Activated CD4-positive, alpha-beta T cell treated with anti-CD3 and anti-CD28 coated beads, Interleukin-2, amount 10 ng/mL, durations not matched to agents 24 days and 14 days (primary cell): ENCODE data around the gene CABCOCO1. TPM values are rescaled to one million over a fixed set of nuclear protein-coding genes. Genes with fewer than 3 reads are reported as not detected.

ENCODE experiments used
- DNase-seq: peaks from one replicate; pipeline ENCODE4 v3.0.0; 2022
- H3K27ac Mint-ChIP-seq: one replicate; pipeline ENCODE4 v1.8.0; 2022; ENCODE audit warnings: mild to moderate bottlenecking, mixed read lengths
- H3K27me3 Mint-ChIP-seq: one replicate; pipeline ENCODE4 v1.8.0; 2022; ENCODE audit warnings: mixed read lengths
- H3K36me3 Mint-ChIP-seq: one replicate; pipeline ENCODE4 v1.8.0; 2022; ENCODE audit warnings: low read depth, mild to moderate bottlenecking, mixed read lengths
- H3K4me1 Mint-ChIP-seq: one replicate; pipeline ENCODE4 v1.8.0; 2021; ENCODE audit warnings: mixed read lengths
- H3K4me3 Mint-ChIP-seq: one replicate; pipeline ENCODE4 v1.8.0; 2022; ENCODE audit warnings: mild to moderate bottlenecking, moderate library complexity, mixed read lengths
- H3K9me3 Mint-ChIP-seq: one replicate; pipeline ENCODE4 v1.8.0; 2021; ENCODE audit warnings: mixed read lengths
- intact Hi-C: fragments of 100-400 bp; cut with micrococcal nuclease; formaldehyde crosslinking; loops from one replicate; pipeline ENCODE4 v1.15.1; 2023
- total RNA-seq: library from RNA; stranded (reverse); gene quantifications from 2 replicates; pipeline ENCODE4 v1.2.3, GENCODE V29; 2022

CABCOCO1 gene, protein sequence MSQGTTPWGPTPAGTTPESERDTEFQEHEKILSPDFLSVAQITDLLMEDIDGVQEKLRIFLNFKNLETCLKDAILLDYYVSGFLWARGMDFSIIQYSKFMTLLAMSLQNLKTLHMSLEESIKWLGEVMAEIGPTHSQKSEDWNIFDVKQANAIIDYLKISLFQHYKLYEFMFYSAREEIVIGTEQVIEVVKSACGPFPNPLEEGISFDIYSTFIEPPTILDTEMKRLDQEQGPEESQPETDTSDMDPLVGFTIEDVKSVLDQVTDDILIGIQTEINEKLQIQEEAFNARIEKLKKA
- not detected in 2 replicates for total RNA-seq

DNA sequence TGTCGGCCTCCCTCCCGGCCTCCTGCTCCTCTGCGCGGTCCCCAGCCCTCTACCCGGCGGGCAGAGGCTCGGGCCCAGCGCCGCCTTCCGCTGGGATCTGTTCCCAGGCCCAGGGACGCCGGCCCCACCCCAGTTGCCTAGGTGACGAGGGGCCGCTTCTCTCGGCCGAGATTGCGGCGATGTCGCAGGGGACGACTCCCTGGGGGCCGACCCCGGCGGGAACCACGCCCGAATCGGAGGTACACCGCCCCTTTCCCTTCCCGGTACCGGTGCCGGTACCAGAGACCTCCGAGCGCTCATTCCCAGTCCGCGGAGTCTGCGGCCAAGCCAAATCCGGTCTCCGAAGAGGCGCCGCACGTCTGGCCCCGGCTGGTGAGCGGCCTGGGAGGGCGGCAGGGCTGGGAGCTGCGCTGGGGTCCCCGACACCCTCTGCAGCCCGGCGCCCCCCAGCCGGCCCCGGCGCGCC lies at the start of gene CABCOCO1:
CABCOCO1 (plus strand) TSS at position 136 of the 466 bp plus-strand sequence; CDS start at position 180, 44 bp downstream.
- no peak within 1 kb of the TSS for H3K4me3 Mint-ChIP-seq
- intact Hi-C loops: no loop called here

DNA sequence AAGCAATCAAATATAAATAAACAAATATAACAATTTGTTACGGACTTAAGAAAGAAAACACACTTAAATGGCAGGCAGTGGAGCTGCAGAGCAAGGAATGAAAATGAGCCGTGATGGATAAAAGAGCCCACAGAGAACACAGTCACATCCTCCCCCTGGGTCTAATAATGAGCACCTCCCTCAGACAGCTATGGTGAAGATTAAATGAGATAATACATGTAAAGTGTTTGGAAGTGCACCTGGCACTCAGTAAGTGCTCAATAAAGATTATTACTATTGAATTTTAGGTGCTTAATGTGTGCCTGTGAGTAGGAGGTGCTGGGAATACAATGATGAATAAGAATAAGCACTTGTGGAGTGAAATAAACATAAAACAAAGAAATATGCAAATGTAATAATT lies 49.1 kb upstream of the CABCOCO1 start:
- Mint-ChIP-seq H3K36me3 (no peaks in the 10 kb centered on the region), H3K4me3 (no peak overlapping the region), H3K27ac (no peak overlapping the region), H3K9me3 (no peaks in the 10 kb centered on the region), H3K4me1 (no peaks in the 10 kb centered on the region), H3K27me3 (peaks cover 5% of the 10 kb centered on the region)
- DNase-seq: no peak
- intact Hi-C loops: no loop called here

More for the DNA sequence above, at the start of gene CABCOCO1:
- H3K27me3 Mint-ChIP-seq: peaks cover 42% of the 10 kb centered on the region
- no peaks in the 10 kb centered on the region for H3K9me3 Mint-ChIP-seq
- DNase-seq: no peak
- H3K27ac Mint-ChIP-seq: no peak within 1 kb of the TSS
- no peaks in the 10 kb centered on the region for H3K36me3 Mint-ChIP-seq
- no peaks in the 10 kb centered on the region for H3K4me1 Mint-ChIP-seq

DNA sequence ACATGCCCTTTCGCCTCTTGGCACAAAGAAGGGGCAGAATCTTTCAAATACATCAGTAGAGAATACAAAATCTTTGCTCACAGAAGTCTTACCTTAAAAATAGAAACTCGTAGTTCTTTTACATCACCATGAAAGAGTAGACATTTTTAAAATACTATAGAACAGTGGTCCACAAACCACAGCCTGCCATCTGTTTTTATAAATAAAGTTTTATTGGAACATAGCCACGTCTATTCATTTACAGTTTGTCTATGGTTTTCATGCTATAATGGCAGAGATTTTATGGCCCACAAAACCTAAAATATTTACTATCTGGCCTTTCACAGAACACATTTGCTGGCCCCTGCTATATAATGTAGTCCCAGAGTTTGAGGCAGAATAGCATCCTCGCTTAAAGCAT lies 46.1 kb upstream of the CABCOCO1 start:
- Mint-ChIP-seq H3K9me3 (no peaks in the 10 kb centered on the region), H3K27me3 (peaks cover 6% of the 10 kb centered on the region), H3K27ac (no peak overlapping the region), H3K4me3 (no peak overlapping the region), H3K36me3 (no peaks in the 10 kb centered on the region), H3K4me1 (no peaks in the 10 kb centered on the region)
- DNase-seq: no peak
- intact Hi-C loops: no loop called here

DNA sequence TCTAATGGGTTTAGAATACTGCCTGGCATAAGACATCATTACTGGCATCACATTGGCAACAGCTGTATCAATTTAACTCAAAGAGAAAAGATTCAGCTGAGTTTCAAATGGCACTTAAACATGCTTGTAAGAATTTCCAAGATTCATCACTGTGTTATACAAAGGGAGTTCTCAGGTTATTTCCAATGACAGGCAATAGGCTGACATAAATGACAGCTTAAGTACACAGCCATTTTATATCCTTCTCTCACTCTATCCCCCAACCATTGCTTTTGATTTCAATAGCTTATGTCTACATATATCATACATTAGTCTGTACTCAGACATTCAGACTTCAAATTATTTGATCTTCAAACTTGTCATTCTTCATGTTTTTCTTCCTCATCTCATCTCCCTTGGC lies 45.5 kb upstream of the CABCOCO1 start:
- Mint-ChIP-seq H3K27me3 (peaks cover 6% of the 10 kb centered on the region), H3K36me3 (no peaks in the 10 kb centered on the region), H3K4me3 (no peak overlapping the region), H3K4me1 (no peaks in the 10 kb centered on the region), H3K9me3 (no peaks in the 10 kb centered on the region), H3K27ac (no peak overlapping the region)
- no peak for DNase-seq
- intact Hi-C loops: no loop called here

DNA sequence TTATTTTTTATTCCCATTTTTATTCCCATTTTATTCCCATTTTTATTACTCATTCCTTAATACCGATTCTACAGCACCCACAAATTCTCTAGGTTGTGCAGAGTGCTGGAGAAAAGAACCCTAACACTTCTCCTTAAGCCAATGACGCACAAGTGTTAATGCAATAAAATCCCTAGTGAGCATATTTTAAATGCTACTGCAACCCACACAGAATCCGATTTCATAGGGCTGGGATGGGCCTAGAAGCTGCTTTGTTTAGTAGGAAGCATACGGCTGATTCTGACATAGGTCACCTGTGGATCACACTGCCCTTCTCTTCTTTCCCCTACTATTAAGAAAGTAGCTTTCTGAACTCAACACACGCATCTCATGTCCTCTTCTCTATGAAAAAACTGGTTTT lies 45.1 kb upstream of the CABCOCO1 start:
- H3K36me3 Mint-ChIP-seq: no peaks in the 10 kb centered on the region
- H3K27ac Mint-ChIP-seq: no peak overlapping the region
- intact Hi-C loops: no loop called here
- H3K9me3 Mint-ChIP-seq: no peaks in the 10 kb centered on the region
- peaks cover 7% of the 10 kb centered on the region for H3K27me3 Mint-ChIP-seq
- no peaks in the 10 kb centered on the region for H3K4me1 Mint-ChIP-seq
- no peak for DNase-seq
- H3K4me3 Mint-ChIP-seq: no peak overlapping the region

DNA sequence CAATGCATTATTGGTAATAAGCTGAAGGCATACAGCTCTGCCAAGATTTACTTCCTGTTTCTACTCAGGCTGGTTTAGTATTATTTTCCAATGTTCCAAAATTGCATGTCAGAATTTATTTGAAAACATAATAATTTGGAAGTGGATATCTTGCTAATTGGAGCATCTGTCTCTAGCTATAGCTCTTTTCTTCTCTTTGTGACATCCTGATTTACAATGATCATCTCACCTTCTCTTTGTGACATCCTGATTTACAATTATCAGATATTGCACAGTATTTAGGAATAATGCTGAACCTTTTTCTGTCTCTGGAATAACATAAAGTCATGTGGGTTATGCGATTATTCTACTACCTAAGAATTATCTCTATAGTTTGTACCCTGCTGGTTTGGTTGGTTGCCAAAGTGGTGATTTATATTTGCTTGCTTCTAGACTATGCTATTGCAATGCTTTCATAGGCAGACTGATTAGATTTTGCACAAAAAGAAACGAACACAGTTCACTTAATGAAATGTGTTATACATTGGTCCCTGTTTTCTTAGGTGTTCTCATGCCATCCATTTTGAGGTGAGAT lies 44.3 kb upstream of the CABCOCO1 start:
- Mint-ChIP-seq H3K36me3 (no peaks in the 10 kb centered on the region), H3K27ac (no peak overlapping the region), H3K4me1 (no peaks in the 10 kb centered on the region), H3K27me3 (peaks cover 12% of the 10 kb centered on the region), H3K4me3 (no peak overlapping the region), H3K9me3 (no peaks in the 10 kb centered on the region)
- intact Hi-C loops: no loop called here
- DNase-seq: no peak

DNA sequence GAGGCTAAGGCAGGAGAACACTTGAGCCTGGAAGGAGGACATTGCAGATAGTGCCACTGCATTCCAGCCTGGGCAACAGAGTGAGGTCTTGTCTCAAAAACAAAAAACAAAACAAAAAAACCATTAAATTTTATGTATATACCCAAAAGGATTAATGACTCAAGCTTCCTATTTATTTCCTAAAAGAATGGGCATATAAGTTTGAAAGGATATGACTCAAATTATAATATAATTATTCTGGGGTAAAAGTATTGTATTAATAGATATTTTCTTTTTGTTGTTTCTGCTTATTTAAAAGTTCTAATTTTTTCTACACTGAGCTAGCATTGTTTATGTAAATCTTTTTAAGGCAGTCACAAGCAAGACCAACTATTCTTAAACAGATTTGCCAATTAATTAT lies 42.2 kb upstream of the CABCOCO1 start:
- intact Hi-C loops: no loop called here
- H3K36me3 Mint-ChIP-seq: no peaks in the 10 kb centered on the region
- peaks cover 14% of the 10 kb centered on the region for H3K27me3 Mint-ChIP-seq
- H3K27ac Mint-ChIP-seq: no peak overlapping the region
- H3K4me3 Mint-ChIP-seq: no peak overlapping the region
- H3K4me1 Mint-ChIP-seq: no peaks in the 10 kb centered on the region
- no peaks in the 10 kb centered on the region for H3K9me3 Mint-ChIP-seq
- no peak for DNase-seq

DNA sequence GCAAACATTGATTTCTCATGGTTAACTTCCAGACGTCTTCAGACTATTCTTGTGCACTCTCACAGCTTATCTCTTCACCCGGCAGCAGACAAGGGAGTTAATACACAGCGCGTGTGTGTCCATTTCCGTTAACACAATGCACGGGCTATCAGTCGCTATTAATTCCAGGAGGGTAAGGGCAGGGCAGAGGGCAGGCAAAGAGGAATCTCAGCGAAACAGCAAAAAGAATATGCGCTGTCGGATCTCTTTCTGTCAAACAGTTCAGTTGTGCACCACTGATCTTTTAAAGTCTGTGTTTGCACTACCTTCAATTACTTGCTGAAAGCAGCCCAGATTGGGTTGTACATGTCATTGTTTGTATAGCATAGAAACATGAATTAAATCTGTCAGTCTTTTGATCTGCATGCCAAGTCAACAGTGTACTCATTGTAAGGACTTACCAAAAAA lies 41.1 kb upstream of the CABCOCO1 start:
- intact Hi-C loops: no loop called here
- H3K27ac Mint-ChIP-seq: no peak overlapping the region
- no peak overlapping the region for H3K4me3 Mint-ChIP-seq
- no peaks in the 10 kb centered on the region for H3K36me3 Mint-ChIP-seq
- H3K4me1 Mint-ChIP-seq: no peaks in the 10 kb centered on the region
- peaks cover 16% of the 10 kb centered on the region for H3K27me3 Mint-ChIP-seq
- DNase-seq: no peak
- no peaks in the 10 kb centered on the region for H3K9me3 Mint-ChIP-seq

DNA sequence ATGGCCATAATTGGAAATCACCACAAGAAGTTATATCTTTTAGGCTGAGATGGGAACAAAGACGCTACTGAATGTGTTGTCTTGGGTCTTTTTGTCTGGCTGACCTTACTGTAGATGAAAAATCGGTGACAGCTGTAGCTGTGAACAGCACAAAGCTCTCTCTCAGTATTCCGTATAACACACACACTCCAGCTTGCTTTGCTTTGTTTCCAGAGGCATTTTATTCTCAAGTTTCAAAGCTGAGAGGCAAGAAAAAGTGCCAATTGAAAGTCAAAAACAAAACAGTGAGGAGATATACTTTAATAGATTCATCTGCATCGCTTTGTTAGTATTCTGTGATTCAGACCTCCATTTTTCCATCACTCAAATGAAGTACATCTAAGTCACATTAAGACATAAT lies 39.6 kb upstream of the CABCOCO1 start:
- DNase-seq: no peak
- intact Hi-C loops: no loop called here
- Mint-ChIP-seq H3K27ac (no peak overlapping the region), H3K36me3 (no peaks in the 10 kb centered on the region), H3K4me3 (no peak overlapping the region), H3K4me1 (no peaks in the 10 kb centered on the region), H3K27me3 (peaks cover 16% of the 10 kb centered on the region), H3K9me3 (no peaks in the 10 kb centered on the region)

DNA sequence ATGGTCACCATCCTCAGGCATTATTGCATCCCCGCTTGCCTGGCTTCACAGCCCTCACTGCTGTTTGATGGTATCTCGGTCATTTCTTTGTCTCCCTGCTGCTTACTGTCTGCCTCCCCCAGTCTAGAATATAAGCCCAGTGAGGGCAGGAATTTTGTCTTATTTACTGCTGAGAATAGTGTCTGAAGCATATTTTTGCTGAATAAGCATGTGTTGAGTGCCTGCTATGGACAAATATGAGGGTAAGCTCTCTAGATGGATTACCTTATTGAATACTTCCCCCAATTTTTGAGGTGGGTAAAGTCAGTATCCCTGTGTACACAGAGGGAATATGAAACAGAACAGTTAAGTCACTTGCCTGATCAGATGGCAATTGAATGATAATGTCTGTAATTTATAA lies 36.5 kb upstream of the CABCOCO1 start:
- intact Hi-C loops: no loop called here
- no peak for DNase-seq
- no peaks in the 10 kb centered on the region for H3K4me1 Mint-ChIP-seq
- no peaks in the 10 kb centered on the region for H3K36me3 Mint-ChIP-seq
- H3K4me3 Mint-ChIP-seq: no peak overlapping the region
- H3K9me3 Mint-ChIP-seq: no peaks in the 10 kb centered on the region
- H3K27me3 Mint-ChIP-seq: peaks cover 13% of the 10 kb centered on the region
- no peak overlapping the region for H3K27ac Mint-ChIP-seq

DNA sequence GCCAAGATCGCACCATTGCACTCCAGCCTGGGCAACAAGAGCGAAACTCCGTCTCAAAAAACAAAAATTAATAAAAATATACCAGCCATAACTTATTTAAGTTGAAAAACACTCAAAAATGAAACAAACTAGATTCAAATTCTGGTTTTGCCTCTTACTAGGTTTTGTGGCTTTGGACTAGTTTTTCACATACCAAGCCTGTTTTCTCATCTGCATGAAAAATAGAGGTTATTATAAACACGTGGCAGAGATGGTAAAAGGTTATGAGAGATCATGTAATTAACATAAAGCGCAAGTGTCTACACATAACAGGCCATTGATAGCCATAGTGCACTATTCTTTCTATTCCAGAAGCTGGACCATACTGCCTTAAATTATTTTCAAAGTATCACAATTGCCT lies 35.5 kb upstream of the CABCOCO1 start:
- intact Hi-C loops: no loop called here
- H3K36me3 Mint-ChIP-seq: no peaks in the 10 kb centered on the region
- H3K27me3 Mint-ChIP-seq: peaks cover 10% of the 10 kb centered on the region
- H3K27ac Mint-ChIP-seq: no peak overlapping the region
- H3K4me3 Mint-ChIP-seq: no peak overlapping the region
- no peaks in the 10 kb centered on the region for H3K9me3 Mint-ChIP-seq
- no peaks in the 10 kb centered on the region for H3K4me1 Mint-ChIP-seq
- no peak for DNase-seq

DNA sequence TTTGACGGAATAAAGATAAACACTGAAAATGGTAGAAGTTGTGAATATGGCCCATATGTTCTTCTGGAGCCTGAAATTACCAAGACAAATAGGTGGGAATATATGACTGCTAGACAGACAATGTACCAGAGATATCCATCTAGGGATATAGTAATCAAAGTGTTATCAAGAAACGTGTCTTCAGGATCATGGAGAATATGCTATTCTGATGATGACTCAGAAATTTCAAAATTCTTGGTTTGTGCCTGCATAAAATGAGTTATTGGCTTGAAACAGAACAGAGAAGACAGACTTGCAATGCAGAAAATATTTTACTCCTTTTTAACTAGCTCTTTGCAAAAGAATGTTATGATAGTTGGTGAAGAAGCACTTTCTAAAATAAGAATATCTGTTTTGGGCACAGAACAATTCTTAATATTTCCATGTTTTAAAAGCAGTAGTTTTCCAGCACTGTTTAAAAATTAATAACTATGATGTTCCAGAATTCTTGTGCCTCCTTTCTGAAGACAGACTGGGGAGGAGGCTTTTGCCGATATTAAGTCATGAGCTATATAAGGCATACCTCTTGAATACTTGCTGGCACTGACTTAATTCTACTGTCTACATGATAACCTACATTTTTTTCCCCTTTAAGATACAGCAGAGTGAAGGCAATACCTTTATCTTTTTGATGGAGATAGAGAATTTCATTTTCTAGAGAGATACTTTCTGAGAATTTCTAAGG lies 34.4 kb upstream of the CABCOCO1 start:
- intact Hi-C loops: no loop called here
- H3K9me3 Mint-ChIP-seq: no peaks in the 10 kb centered on the region

DNA sequence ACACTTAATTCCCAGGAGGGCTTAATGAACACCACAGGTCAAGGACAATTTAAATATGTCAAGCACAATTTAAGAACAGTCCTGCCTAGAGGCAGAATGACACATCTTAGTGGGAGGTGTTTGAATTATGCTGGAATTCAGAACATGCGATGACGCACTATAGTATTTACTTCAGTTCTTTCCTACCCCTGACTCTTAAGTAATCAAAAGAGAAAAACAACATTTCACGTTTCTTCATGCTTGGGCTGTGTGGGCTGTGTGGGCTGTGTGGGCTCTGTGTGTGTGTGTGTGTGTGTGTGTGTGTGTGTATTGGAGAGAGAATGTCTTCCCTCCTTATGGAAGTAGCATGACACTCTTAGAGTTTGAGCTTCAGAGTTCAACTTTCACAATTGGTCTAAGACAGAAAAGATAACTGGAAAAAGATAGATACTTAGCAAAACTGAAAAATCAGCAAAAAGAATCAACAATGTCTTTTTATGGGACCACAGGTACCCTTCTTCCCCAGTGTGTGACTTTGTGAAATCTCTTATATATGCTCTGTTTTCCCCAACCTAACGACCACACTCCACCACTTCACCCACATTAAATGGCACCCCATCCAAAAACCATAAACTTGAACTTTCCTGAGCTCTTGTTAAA lies 33.7 kb upstream of the CABCOCO1 start:
- Mint-ChIP-seq H3K27ac (no peak overlapping the region), H3K36me3 (no peaks in the 10 kb centered on the region), H3K4me3 (no peak overlapping the region), H3K27me3 (peaks cover 2% of the 10 kb centered on the region), H3K9me3 (no peaks in the 10 kb centered on the region), H3K4me1 (no peaks in the 10 kb centered on the region)
- intact Hi-C loops: no loop called here
- DNase-seq: no peak

More for the DNA sequence above, 34.4 kb upstream of the CABCOCO1 start:
- no peaks in the 10 kb centered on the region for H3K36me3 Mint-ChIP-seq
- H3K27me3 Mint-ChIP-seq: peaks cover 5% of the 10 kb centered on the region
- H3K27ac Mint-ChIP-seq: no peak overlapping the region
- no peaks in the 10 kb centered on the region for H3K4me1 Mint-ChIP-seq
- no peak for DNase-seq
- H3K4me3 Mint-ChIP-seq: no peak overlapping the region

DNA sequence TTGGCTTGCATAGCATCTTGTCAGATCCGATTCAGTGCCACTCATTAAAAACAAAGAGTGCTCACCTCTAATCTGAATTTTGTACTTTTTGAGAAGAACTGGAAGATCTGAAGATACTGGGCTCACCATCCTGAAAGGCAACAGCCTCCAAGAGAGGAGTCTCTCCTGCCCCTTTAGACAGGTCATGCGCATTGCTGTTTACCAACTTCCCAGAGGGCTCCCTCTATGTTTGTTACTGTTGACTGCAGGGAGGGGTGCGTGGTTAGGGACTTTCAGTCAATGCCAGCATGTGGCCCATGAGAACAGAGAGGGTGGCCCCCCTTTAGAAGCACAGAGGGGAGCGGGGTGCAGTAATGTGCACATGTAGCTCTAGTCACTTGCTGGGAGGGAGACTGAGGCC lies 33.2 kb upstream of the CABCOCO1 start:
- Mint-ChIP-seq H3K4me1 (no peaks in the 10 kb centered on the region), H3K36me3 (no peaks in the 10 kb centered on the region), H3K9me3 (no peaks in the 10 kb centered on the region), H3K27me3 (peaks cover 2% of the 10 kb centered on the region), H3K4me3 (no peak overlapping the region), H3K27ac (no peak overlapping the region)
- no peak for DNase-seq
- intact Hi-C loops: no loop called here
